ENCODE results near the gene PITX2.

Gene PITX2

DNA sequence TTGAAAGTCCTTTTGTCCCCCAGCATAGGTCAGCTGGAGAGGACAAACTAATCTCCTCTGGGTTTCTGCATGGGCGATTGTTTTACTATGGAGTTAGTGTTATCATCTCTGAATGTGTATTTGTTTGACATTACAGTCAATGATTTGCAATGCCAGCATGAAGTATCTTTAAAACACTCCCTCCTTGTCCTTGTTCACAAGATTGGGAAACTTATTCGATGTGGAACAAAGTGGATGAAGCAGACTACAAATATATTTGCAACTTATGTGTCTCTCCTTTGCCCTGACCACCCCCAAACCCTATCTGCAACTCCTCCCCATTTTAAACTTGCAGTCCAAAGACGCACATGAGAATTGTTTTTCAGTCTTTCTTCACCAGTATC is 1.5 kb upstream of the PITX2 start:
- no peak for DNase-seq (ENCODE audit: low spot score)

DNA sequence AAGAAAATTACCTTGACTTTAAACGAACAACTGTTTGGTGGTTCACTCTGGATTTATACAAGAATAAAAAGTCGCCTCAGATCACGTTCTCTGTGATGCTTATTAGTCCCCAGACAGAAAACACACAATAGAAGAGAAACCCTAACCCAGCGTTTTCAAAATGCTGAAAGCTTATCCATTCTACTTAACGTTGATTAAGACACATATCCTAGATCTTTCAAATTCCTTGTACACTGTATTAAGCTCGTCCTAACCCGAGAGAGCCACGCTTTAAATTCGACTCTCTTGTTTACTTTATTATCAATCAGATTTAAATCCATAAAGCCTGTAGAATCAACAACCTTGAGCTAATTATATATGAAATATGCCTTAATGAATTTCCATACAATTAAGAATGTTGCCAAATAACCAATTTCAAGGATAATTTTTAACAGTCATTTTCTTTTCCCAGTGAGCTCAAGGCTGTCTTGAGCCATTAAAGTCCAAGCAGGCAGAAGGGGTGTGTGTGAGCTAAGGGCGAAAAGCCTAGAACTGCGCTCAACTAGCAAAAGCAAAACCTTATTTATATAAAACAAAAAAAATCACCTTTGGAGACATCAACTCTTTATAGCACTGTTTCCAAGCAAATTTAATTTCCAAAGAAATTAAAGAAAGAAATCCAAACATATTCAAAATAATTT is 981 bp upstream of the PITX2 start:
- no peak for DNase-seq (ENCODE audit: low spot score)

DNA sequence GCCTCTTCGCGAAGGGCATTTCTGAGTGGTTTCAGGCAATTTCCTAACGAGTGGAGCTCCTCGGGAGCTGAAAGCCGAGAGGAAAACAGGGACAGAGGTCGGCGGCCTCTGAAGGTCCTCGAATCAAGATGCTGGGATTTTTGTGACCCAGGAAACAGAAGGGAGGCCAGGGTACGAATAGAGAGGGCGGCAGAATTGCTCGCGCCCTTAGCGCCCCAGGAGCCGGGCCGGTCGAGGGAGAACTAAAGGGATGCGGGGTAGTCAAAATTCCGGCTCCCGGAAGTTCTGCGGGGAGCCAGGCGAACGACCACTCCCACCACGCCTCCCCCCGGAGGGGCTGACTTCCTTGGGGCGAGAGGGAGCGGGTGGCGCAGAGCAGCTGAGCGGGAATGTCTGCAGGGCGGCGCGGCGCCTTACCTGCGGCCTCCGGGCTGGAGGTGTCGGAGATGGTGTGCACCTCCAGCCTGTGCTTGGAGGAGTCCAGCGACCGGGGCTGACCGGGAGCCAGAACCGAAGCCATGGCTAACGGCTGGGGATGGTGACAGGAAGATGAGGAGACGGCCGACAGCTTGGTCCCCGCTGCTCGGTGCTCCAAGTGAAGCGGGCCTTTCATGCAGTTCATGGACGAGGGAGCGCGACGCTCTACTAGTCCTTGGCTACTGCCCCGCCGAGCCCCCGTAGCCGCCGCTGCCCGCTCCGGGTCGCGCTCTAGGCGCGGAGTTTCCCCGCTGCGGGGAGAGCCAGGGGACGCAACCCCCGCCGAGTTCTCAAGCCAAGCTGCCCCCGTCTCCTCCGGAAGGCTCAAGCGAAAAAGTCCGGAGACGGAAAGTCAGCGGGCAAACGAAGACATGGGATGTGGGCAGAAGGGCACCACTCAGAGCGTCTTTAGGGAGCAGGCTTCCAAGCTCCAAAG is 782 bp downstream of the PITX2 start:
- no peak for DNase-seq (ENCODE audit: low spot score)

DNA sequence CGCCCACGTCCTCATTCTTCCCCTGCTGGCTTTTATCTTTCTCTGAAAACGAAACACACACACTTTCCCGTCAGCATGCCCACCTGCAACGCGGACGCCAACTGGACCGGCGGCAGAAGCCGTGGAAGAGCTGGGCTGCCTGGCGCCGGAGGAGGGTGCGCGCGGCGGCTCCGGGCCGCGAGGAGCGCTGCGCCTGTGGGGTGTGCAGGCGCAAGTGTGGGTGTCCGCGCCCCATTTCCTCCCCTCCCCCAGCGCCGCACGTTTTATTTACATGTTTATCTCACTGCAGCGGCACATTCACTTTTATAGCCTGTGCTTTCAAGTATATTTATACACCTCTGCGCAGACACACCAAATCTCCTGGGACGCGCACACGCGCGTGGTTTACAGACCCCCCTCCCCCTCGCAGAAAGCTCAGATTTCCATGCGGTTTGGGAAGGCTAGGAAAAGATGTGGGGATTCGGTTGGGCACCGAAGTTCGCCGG is 1.5 kb downstream of the PITX2 start:
- no peak for DNase-seq (ENCODE audit: low spot score)

DNA sequence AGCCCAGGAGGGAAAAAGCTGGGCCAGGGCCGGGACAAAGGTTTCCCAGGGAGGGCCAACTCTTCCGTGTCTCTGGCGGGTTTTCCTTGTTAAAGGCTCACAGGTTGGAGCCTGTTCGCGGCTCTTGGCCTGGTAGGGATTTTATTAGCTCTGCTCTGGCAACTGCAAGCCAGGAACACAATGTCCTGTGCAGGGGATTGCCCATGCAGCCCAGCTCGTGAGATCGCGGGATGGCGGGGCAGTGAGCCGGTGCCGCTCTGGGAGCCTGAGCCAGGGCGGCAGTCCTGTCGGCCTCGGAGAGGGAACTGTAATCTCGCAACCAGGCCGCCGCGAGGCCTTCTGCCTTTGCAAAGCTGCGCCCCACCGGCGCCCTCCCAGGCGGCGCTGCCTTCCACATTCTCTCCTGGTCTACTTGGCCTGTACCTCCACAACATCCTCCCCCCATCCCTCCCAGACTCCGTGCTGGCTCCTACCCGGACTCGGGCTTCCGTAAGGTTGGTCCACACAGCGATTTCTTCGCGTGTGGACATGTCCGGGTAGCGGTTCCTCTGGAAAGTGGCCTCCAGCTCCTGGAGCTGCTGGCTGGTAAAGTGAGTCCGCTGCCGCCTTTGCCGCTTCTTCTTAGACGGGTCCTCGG is 2.1 kb downstream of the PITX2 start:
- DNase-seq (ENCODE audit: low spot score): peak; percentile 23

DNA sequence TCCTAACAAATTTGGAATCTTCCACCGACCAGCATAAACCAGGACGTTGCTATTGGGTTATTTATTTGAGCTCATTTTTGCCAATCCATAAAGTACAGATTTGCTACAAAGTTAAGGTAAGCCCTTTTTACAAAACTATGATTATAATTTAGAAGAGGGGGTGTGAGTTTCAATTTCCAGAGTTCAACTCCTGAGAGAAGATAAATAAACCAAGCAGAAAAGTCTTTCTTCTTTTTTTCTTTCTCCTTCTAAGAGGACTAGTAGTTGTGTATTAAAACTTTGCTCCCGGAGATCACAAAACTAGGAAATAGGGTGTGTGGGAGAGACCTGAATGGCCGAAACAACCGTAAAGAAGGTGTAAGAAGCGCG is 2.6 kb downstream of the PITX2 start:
- no peak for DNase-seq (ENCODE audit: low spot score)

DNA sequence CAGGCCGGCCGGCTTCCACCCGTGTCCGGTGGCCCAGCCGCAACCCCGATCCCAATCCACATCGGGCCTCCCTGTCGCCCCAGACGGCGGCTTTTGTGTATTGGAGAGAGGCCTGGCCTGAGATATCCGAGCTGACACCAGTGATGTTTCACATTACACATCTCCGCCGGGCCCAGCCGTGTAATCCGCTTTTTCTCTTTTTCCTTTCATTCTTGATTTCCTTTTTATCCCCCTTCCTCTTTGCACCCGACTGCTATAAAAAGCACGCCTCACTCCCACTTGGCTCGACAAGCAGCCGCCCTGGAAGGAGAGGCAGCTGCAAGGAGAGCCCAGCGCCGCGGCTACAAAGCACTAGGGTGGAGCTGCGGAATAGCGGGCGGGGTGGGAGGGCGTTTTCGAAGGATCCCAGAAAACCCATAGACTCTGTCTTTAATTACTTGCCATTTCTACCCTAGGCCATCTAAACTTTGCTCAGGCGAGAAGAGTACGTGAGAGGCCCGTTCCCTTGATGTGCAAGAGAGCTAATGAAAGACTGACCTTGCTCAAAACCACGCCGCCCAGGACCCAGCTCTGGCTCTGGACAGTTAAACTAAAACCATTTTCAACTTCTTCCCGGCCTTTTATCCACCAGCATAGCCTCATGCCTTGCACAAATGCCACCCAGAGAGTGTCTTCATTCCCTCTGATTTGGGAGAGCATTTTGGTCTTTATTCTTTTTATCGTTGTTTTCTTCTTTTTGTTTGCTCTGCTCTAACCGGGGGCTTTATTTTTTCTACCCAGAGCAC is 3.2 kb downstream of the PITX2 start:
- no peak for DNase-seq (ENCODE audit: low spot score)

DNA sequence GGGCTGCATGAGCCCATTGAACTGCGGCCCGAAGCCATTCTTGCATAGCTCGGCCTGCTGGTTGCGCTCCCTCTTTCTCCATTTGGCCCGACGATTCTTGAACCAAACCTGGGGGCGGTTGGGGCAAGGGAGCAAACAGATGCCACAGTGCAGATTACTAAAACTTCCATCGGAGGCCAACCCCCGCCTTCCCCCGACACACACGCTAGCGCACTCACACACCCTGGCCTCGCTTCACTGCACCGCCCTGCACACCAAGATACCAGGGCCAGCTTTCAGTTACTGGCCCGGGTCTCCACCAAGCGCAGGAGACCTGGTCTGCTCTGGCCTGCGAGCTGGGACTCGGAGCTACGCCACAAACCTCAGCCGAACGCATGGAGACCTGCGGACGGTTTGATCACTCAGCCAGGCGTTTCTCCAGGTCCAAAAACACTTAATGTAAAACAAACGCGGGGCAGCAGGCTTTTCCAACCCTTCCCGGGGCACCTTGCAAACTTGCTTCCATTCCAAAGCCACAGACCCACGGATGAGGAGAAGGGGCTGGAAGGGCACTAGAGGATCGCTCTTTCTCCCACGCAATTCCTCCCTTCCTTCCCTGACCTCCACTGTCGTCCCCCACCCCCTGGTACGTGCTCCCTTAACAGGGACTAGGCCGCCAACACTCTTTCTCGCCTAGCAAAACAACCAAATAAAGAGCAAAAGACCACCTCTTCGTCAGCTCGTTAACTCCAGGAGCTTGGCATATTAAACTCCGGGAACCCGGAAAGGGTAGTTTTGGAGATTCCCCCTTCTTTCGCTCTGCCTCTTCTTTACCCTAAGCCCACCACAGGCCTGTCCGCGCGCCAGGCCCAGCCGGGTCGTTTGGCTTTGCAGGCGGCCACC is 4.1 kb downstream of the PITX2 start:
- DNase-seq (ENCODE audit: low spot score): no peak

DNA sequence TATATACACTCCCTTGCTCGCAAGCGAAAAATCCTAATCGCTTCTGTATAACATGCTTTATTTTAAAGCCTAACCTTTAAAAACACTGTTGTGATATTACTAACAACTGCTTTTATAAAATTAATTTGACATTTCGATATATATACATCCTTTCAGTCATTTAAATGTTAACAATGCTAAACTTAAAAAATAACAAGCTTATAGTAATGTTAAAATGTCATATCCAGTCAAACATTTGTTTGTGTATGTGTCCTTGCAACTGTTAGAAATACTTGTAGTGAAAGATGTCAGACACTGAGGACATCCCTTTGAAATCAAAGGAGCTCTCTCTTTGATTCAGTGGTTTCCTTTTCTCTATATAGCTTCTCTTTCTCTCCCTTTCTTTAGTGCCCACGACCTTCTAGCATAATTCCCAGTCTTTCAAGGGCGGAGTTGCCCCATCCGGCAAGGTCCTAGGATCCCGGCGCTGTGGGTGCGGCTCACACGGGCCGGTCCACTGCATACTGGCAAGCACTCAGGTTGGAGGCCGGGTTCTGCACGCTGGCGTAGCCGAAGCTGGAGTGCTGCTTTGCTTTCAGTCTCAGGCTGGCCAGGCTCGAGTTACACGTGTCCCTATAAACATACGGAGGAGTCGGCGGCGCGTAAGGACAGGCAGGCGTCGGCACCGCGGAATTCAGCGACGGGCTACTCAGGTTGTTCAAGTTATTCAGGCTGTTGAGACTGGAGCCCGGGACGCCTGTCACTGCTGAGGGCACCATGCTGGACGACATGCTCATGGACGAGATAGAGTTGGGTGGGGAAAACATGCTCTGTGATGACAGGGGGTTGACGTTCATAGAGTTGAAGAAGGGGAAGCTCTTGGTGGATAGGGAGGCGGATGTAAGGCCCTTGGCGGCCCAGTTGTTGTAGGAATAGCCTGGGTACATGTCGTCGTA is 5.0 kb downstream of the PITX2 start:
- no peak for DNase-seq (ENCODE audit: low spot score)

DNA sequence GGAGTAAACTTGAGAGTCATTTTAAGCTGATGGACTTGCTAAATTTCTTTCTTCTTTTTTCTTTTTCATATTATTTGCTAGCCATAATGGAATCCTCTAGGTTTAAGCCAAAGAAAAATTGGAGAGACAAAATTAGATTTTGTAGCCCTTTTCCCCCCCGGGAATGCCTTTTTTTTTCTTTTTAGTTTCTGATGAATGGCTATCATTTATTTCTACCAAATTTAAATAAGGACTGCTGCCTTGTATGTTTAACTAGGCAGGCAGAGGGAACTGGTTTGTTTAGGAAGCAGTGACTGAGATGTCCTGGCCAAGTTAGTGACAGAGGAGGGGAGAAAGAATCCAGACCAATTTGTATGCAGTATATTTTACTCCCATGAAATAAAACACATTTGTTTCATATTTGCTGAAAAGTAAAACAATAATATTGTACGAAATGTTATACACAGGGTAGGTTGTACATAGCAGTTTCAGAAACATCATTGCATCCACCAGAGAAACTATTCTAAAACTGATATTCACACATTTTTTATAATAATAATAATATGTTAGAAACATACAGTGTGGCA is 5.7 kb downstream of the PITX2 start:
- DNase-seq (ENCODE audit: low spot score): no peak

DNA sequence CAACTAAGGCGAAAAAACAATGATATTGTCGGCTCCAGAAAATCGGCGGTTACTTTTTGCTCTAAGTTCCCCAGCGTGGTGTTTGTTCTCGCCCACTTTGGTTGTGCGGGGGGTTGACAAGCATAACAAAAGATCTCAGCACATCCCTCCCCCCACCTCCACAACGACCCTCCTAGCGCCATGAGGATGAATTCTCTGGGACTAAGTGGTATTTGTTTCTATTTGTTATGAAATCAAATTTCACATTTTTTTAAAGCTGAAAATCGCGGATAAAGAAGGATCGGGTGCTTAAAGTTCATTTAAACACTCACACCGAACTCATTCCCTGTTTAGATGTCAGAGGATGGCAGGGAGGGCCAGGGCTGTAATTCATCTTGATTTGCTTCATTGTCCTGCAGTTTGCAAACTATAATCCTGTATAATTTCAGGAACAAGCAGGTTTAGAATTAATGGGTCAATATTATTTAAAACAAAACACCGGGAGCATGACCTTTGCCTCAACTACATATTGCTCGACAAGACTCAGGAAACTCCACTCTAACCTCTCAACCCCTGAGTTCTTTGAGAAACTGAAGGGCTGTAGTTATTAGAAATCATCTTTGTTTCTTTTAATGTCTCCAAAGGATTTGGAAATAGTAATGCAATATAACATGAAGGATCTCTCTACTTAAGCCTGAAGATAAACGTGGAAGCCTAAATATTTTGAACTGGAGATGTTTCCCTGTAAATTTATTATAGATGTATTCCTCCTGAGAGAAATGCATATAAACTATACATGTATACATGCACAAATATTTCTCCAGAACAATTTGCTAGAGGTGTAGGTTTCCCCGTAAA is 6.4 kb downstream of the PITX2 start:
- no peak for DNase-seq (ENCODE audit: low spot score)

DNA sequence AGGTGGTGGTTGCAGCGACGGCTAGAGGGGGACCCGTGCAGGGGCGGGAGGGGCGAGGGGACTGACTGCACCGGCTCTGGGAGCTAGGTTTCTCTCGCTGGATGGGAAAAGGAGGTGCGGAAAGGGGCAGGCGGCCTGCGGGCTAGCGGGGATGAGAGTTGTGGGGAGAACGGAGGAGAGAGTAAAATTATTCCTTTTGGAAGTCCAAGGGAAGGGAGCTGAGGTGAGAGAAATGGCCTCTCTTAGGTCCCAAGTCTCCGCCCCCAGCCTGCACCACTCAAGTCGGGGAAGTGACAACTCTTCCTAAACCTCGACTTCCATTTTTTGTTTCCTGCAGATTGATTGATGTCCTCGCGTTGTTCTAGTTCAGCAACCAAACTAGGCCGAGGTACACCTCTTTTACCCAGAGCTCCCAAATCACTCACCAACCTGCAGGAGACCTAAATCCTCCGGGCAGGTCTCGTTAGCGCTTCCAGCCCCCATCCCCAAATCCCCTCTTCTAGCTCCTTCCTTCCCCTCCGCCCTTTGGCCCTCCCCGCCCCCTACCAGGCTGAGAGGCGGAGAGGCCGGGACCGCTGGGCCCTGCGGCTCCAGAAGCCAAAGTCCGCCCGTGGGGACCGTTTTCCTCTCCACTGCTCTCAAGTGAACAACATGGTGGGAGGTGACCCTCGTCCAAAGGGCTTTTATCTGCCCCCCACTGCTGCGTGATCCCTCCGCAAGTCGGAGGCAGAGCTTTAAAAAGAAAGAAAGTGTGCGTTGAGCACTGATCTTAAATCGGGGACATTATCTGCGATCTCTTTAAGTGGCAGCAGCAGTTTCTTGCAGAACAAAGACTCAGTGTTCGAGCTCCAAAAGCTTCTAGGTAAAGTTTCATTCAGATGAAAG is 7.3 kb downstream of the PITX2 start:
- DNase-seq (ENCODE audit: low spot score): no peak

DNA sequence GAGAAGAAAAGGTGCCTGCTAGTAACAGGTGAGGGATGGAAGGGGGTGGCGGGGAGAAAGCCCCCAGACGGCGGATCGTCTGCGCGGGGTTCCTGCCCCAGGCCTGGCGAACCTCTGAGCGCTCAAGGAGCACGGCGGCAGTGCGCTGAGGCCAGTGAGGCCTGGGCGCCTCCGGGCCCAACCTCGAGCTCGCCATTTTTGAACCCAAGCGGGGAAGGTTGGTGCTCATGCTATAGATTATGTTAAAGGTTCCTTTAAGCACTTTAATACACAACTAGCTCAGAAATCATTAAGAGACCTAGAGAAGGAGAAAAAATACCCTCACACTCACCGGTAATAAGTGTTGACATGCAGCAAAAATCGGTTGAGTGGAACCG is 7.9 kb downstream of the PITX2 start:
- DNase-seq (ENCODE audit: low spot score): no peak

DNA sequence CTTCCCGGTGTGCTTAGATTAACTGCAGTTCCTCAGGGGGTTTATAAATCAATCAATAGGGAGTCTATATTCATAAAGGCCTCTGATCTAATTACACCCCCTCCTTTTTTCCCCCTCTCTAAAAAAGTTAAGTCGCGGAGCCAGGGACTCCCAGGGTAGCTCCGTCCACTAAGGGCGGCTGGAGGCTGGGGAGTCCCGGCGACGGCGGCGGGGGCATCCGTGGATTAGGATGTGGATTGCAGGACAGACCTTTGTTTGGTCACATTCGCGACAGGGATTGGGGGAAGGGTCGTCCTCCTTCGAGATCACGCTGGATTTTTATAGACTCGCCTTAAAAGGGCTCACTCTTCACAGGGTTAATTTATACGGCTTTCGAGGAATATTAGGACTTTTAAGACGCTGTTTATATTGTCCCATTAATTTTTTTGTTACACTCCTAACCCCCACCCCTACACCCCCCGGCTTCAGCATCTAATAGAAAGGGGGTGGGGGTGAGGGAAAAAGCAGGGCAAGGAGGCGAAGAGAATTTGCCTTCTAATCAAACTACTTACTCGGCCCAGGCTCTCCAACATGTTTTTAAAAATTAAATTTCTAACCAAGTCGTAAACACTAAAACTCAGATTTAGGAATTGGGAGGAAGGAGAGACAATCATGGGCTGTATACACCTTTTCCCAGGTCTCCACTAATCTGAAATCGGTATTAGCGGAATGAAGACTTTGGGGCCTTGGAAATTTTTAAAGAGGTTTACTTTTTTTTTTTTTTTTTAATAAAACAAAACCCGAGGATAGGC is 8.5 kb downstream of the PITX2 start:
- no peak for DNase-seq (ENCODE audit: low spot score)

DNA sequence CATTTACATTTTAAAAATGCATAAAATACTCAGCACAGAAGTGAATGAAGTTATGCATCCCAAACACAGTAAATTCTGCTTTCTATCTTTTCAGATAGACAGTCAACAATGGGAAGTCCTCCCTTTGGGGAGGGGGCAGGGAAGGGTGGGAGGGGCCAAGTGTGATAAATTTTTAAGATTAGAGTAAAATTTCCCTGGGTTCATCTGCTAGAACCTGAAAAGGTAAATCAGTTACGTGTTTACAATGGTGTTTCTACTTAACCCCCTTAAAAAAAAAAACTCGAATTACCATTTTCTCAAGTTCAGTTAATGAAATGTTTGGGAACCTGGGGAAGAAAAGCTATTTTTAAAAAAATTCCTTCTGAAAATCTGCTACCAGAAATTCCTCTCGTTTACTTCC is 9.1 kb downstream of the PITX2 start:
- no peak for DNase-seq (ENCODE audit: low spot score)

DNA sequence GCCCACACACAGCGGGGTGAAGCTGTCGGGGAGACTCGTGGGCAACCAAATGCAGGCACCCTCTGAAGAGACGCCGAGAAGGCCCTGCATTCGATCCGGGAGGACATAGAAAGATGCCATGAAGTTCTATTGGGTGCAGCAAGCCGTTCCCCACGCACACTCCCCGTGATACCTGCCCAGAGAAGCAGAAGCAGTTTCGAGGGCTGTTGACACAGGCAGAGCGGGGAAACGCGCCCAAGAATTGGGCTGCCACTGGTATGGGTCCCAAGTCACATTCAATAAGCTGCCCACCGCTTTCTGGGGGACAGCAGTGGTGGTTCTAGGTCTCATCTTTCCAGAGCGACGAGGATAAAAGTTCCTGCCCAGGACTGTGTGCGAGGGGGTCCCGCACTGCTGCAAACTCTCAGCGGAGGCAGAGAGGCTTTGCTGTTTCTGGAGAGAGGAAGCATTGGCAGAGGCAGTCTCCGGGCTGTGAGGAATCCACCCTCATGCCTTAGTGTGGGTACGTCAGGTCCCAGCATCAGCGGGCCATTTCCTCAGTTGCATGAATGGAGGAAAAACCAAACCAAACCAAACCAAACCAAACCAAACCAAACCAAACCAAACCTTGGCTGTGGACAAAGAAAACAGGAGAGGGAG is 10.1 kb downstream of the PITX2 start:
- no peak for DNase-seq (ENCODE audit: low spot score)
